Measurements from ENCODE around the gene GPR137B. TPM values are rescaled to one million over a fixed set of nuclear protein-coding genes. Genes with fewer than 3 reads are reported as not detected.
"Not testable (repeated sequence)": the region's sequence is repeated elsewhere in the genome, so short reads cannot be mapped to it uniquely, and the experiment has no call there.

Gene GPR137B
- total RNA-seq, 1 donor from 2014 or later: 24.1 TPM

GRCh38 chr1:236159704-236160539, 17.6 kb downstream of the GPR137B start:
- no peak for DNase-seq (ENCODE audit: low spot score)

GRCh38 chr1:236160540-236161127, 18.3 kb downstream of the GPR137B start:
- DNase-seq (ENCODE audit: low spot score): no peak

DNA sequence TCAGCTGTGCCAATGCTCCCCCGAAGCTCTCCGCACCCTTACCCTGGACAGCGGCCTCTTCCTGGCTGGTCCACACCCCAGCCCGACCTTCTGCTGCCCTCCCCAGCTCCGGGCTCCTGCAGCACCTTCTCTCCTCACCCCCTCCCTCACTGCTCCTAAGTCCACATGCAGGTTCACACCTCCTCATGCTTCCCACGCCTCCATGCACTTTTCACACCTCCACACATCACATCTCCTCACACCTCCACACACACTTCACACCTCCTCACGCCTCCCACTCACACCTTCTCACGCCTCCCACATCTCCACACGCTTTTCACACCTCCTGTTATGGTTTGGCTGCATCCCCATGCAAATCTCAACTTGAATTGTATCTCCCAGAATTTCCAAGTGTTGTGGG, 18.9 kb downstream of the GPR137B start:
- DNase-seq (ENCODE audit: low spot score): no peak

DNA sequence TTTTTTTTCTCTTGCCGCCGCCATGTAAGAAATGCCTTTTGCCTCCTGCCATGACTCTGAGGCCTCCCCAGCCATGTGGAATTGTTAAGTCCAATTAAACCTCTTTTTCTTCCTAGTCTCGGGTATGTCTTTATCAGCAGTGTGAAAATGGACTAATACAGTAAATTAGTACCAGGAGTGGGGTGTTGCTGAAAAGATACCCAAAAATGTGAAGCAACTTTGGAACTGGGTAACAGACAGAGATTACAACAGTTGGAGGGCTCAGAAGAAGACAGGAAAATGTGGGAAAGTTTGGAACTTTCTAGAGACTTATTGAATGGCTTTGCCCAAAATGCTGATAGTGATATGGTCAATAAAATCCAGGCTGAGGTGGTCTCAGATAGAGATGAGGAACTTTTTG, 19.4 kb downstream of the GPR137B start:
- not testable (repeated sequence) for DNase-seq (ENCODE audit: low spot score)

GRCh38 chr1:236163463-236164153, 21.3 kb downstream of the GPR137B start:
- no peak for DNase-seq (ENCODE audit: low spot score)

GRCh38 chr1:236164273-236164672, 21.9 kb downstream of the GPR137B start:
- no peak for DNase-seq (ENCODE audit: low spot score)

DNA sequence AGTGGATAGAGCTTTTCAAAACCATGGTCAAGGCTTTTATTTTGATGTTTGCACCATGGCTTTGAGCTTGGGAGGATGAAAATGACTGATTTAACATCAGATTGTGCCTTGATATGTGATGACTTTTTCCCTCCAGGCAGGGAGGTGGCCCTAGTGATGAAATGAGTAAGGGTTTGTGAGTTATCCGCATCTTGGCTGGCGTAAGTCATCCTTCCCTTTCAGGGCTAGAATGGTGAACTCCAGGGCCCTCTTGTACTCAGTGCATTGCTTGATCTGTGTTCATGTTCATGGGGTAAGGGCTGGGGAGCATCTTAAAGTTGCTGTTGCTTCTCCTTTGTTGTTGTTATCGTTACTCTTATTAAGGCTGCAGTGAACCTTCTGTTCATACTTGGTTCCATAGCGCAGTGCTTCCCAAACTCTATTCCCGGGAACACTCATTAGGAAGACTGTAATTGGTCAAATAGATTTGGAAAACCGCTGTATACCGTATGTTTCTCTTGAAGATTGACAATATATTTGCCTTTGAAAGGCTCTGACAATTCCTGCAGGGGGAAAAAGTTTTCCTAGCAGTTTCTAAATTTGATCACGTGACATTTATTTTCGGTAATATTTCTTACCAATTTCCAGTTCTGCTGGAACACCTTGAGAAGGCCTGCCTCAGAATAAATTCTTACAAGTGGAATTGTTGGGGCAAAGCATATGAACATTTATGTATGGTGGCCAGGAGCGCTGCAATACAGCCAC, 23.1 kb downstream of the GPR137B start:
- DNase-seq (ENCODE audit: low spot score): no peak

DNA sequence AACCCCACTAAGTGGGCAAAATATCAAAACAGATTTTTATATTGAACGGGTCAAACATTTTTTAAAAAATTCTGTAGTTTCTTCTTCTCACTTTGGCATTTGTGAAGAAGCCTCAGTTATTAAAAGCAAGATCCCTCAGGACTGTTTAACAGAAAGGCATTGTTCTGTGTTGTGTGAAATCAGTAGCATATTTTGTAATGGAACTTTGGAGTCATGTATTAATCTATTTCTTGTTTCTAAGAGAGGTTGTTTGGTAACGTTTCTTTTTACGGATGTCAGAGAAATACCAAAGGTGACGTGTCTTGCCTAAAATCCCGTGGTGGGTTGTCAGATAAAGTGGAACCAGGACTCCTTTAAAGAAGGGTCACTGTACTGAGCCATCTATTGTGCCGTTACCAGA, 23.7 kb downstream of the GPR137B start:
- DNase-seq (ENCODE audit: low spot score): no peak

- no peak for DNase-seq (ENCODE audit: low spot score)
Observed at GRCh38 chr1:236167154-236167553, 24.8 kb downstream of the GPR137B start.

DNA sequence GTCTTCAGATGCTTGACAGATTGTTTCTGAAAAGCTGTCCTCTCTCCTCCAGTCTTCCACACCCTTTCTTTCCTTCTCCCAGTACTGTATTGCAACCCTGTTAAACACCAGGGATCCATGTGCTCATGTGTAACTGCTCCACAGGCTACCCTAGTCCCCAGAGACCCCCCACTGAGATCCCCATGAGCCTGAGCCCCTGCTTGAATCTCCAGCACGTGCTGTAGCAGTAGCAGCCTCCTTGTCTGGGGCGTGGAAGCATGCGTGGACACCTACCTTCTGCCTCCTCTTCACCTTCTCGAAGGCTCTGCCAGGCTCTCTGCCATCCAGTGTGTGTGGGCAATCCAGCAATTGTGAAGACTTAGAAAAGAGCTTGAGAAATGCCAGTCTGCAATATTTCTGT, 25.2 kb downstream of the GPR137B start:
- DNase-seq (ENCODE audit: low spot score): no peak

DNA sequence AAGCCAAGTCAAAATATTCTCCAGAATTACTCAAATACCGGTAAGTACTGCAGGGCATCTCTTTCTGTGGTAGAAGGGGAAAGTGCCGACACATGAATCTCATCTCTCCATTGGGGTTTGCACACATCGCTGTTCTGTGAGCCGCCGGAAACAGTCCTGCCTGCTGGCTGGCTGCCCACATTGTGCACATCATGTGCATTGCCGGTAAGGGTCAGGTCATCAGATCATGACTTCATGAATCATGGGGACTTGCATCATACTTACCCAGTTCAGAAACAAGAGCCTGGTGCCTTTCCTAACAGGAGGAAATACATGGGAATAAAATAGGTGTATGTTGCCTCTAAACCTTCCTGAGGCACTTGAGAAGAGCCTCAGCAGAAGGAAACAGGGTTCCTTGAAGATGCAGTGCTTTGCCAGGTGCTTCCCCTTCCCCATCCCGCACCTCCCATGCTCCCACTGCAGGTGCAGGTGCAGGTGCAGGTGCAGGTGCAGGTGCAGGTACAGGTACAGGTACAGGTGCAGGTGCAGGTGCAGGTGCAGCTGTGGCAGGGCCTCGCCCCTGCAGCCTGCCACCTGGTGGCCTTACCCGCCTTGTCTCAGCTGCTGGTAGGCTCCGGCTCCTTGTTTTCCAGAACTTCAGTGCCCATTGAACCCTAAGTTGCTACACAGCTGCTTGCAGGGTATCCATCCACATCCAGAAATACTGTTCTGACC, 26.5 kb downstream of the GPR137B start:
- DNase-seq (ENCODE audit: low spot score): no peak

DNA sequence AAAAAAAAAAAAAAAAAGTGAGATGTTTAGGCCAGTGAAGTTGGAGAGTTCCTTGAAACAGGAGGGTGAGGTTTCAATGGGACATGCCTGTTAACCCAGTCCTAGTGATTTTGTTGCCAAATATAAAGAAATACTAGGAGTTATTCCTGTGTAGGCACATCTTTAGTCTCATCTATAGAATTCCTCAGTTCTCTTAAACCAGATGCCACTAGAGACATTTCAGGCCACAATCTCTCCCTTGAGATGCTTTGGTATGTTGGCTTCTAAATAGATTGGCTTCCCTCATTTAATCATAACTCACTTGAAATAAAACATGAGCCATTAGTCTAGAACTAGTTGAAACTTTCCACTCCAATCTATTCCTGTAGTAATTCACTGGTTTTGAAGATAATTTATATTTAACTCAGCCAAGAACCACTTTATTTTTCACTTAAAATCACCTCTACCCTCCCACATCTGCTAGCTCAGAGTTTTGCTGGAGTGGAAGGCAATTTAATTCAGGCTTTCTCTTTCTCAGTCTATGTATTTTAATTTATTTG, 29.8 kb downstream of the GPR137B start:
- no peak for DNase-seq (ENCODE audit: low spot score)

DNA sequence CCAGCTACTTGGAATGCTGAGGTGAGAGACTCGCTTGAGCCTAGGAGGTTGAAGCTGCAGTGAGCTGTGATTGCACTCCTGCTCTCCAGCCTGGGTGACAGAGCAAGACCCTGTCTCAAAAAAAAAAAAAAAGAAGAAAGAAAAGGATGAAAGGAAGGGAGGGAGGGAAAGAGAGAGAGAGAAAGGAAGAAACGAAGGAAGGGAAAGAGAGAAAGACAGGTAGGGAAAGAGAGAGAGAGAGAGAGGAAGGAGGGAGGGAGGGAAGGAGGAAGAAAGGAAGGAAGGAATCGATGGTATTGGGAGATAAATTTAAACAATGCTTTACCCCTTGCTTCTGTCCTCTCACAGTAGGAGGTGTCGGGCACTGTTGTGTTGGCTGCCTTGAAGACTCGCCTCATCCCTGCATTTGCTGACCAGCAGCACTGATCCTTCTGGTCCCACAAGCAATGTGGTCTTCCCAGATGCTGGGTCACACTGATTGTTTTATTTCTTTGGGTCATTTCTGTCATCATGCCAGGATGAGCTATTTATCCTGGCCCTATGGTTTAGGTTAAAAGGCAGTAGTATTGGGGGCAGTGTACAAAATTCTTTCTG, 30.9 kb downstream of the GPR137B start:
- DNase-seq (ENCODE audit: low spot score): no peak

GRCh38 chr1:236175642-236176336, 33.5 kb downstream of the GPR137B start:
- no peak for DNase-seq (ENCODE audit: low spot score)

- DNase-seq (ENCODE audit: low spot score): peak; percentile 6
Observed at GRCh38 chr1:236176337-236177336, 34.3 kb downstream of the GPR137B start.

GRCh38 chr1:236179634-236180033, 37.3 kb downstream of the GPR137B start:
- DNase-seq (ENCODE audit: low spot score): no peak

DNA sequence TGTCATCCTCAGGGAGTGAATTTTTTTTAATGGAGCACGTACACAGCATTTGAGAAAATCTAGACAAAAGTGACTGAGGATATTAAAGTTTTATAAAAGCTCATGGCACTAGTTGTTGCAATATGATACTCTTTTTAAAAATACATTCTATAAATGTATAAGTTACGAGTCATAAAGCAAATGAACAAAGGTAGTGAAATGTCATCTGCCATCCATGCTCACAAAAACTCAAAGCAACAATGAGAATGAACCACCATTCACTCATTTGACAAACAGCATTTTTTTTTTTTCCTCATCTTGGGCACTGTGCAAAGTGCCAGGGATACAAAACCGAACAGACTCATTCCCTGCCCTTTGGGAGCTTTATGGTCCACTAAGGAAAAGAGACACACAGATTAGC, 38.7 kb downstream of the GPR137B start:
- no peak for DNase-seq (ENCODE audit: low spot score)

DNA sequence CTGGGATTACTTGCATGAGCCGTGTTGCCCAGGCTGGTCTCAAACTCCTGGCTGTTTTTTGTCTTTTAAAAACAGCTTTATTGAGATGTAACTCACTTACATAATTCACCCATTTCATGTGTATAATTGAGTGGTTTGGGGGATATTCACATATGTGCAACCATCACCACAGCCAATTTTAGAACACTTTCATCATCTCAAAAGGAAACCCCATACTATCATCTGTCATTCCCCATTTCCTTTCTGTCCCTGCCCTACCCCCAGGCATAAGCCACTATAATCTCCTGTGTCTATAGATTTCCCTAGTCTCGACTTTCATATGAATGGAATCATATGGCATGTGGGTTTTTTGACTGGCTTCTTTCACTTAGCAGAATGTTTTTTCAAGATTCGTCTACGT, 43.3 kb downstream of the GPR137B start:
- no peak for DNase-seq (ENCODE audit: low spot score)

DNA sequence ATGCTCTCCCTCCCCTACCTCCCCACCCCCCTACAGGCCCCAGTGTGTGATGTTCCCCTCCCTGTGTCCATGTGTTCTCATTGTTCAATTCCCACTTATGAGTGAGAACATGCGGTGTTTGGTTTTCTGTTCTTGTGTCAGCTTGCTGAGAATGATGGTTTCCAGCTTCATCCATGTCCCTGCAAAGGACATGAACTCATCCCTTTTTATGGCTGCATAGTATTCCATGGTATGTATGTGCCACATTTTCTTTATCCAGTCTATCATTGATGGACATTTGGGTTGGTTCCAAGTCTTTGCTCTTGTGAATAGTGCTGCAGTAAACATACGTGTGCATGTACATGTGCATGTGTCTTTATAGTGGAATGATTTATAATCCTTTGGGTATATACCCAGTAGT, 44.1 kb downstream of the GPR137B start:
- not testable (repeated sequence) for DNase-seq (ENCODE audit: low spot score)

All from umbilical cord (tissue), 2 donors.